Tibial nerve (tissue), 4 donors: Measurements from ENCODE around the gene LARP1. TPM values are rescaled to one million over a fixed set of nuclear protein-coding genes. Genes with fewer than 3 reads are reported as not detected.

Experiments used
- DNase-seq, 2 donors: peaks; one replicate each; pipeline ENCODE4 v3.0.0-alpha.2; 2019; ENCODE audit warnings: low spot score in 2 of 2
- H3K27ac ChIP-seq, 4 donors: fragments of 200-600 bp; sonication (generic) in 3 of 4; one replicate each; pipeline ENCODE4 v1.5.1; 2017 to 2019; ENCODE audit warnings: mild to moderate bottlenecking in 1 of 4
- H3K27me3 ChIP-seq, 2 donors: fragments of 200-600 bp; sonication (generic) in 1 of 2; one replicate each; pipeline versions ENCODE4 v1.5.1 to v1.6.0; 2017 to 2019
- H3K36me3 ChIP-seq, 3 donors: fragments of 200-600 bp; sonication (generic); one replicate each; pipeline ENCODE4 v1.5.1; 2018 to 2019
- H3K4me1 ChIP-seq, 4 donors: fragments of 200-600 bp; sonication (generic) in 3 of 4; one replicate each; pipeline ENCODE4 v1.5.1; 2017 to 2019
- H3K4me3 ChIP-seq, 4 donors: fragments of 200-600 bp; sonication (generic) in 3 of 4; one replicate each; pipeline ENCODE4 v1.5.1; 2017 to 2019; ENCODE audit warnings: mild to moderate bottlenecking in 1 of 4, moderate library complexity in 1 of 4
- H3K9me3 ChIP-seq, 4 donors: fragments of 200-600 bp; sonication (generic) in 3 of 4; one replicate each; pipeline ENCODE4 v1.5.1; 2017 to 2019
- EP300 ChIP-seq, 2 donors: sonication (generic); formaldehyde crosslinking; IDR thresholded peaks; one replicate each; pipeline ENCODE4 v1.6.1; 2017; ENCODE audit warnings: antibody characterized with exemption in 2 of 2, mild to moderate bottlenecking in 1 of 2
- POLR2A ChIP-seq, 2 donors: fragments of 450-650 bp; IDR thresholded peaks; one replicate each; pipeline ENCODE4 v1.6.1; 2017; ENCODE audit warnings: antibody characterized with exemption in 2 of 2, mild to moderate bottlenecking in 2 of 2, moderate library complexity in 2 of 2
- WGBS, 2 donors: methylation state at CpG; one replicate each; pipeline ENCODE4 v1.1.5; 2018; 5-methylcytosine and 5-hydroxymethylcytosine counted together
- total RNA-seq, 4 donors: library from RNA; depleted of rRNA; stranded (reverse); fragments of >200 nt; gene quantifications; one replicate each; pipeline ENCODE4 v1.1.0, GENCODE V29; 2016
- TF ChIP-seq, protein P1 (sequence below), 5 experiments: fragments of 200-600 bp in 3 of 5; fragments of 450-650 bp in 2 of 5; sonication (generic) in 3 of 5; IDR thresholded peaks; one replicate each; pipeline ENCODE4 v1.5.1; 2016 to 2019; ENCODE audit warnings: antibody characterized with exemption in 5 of 5, mild to moderate bottlenecking in 3 of 5, moderate library complexity in 2 of 5

LARP1 gene
- total RNA-seq, 4 donors from 2014 or later, result 114 to 166 (median 144) TPM

DNA sequence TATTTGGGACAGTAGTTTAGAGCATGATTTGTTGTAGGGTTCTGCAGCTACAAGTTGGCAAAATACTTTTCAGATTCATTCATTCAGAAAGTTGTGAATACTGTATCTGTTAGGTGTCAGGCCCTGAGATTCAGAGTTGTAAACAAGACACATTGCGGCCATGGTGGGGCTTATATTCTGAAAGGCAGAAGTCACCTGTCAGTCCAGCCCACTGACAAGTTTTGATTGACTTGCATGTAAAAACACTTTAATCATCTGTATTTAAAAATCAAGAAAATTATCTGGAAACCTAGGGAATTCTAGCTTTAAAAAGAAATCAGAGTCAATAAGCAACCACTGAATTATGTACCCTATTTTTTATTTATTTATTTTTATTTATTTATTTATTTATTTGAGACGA is 13.0 kb downstream of the LARP1 start:
- no peak overlapping the region for H3K4me3 ChIP-seq
- H3K36me3 ChIP-seq, result no peaks in the 10 kb centered on the region
- DNase-seq, result no peak
- WGBS, 2 donors, result 95 to 97% methylated on average over 2 of the region's 2 CpGs
- no peak overlapping the region for H3K27ac ChIP-seq
- H3K9me3 ChIP-seq, result no peaks in the 10 kb centered on the region
- no peaks in the 10 kb centered on the region for H3K27me3 ChIP-seq
- TF ChIP-seq POLR2A (IDR thresholded peaks at IDR 0.05), result no peak
- TF ChIP-seq, protein P1, sequence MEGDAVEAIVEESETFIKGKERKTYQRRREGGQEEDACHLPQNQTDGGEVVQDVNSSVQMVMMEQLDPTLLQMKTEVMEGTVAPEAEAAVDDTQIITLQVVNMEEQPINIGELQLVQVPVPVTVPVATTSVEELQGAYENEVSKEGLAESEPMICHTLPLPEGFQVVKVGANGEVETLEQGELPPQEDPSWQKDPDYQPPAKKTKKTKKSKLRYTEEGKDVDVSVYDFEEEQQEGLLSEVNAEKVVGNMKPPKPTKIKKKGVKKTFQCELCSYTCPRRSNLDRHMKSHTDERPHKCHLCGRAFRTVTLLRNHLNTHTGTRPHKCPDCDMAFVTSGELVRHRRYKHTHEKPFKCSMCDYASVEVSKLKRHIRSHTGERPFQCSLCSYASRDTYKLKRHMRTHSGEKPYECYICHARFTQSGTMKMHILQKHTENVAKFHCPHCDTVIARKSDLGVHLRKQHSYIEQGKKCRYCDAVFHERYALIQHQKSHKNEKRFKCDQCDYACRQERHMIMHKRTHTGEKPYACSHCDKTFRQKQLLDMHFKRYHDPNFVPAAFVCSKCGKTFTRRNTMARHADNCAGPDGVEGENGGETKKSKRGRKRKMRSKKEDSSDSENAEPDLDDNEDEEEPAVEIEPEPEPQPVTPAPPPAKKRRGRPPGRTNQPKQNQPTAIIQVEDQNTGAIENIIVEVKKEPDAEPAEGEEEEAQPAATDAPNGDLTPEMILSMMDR (IDR thresholded peaks at IDR 0.05), result no peak
- TF ChIP-seq EP300 (IDR thresholded peaks at IDR 0.05), result no peak
- peaks cover 0 to 89% (median 54%) of the 10 kb centered on the region in 4 donors for H3K4me1 ChIP-seq

DNA sequence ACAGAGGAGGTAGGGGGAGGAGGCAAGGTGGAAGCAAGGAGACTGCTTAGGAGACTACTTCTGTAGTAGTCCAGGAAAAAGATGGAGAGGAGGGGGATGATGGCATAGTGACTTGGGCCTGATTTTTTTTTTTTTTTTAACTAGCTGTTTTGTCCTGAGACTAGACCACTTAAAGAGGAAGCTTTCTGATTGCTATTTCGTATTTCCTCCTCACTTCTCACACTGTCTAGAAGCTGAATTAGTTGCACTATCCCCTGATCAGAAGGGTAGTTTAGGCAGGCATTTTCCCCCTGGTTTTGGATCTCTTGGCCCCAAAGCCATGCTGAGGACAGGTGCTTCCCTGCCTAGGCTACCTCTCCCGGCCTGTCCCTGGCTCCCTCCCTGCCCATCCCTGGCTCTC is 14.9 kb downstream of the LARP1 start:
- Histone ChIP-seq H3K9me3 (no peaks in the 10 kb centered on the region), H3K4me1 (peaks cover 0 to 99% (median 57%) of the 10 kb centered on the region in 4 donors), H3K27ac (peak overlapping the region in 2 of 4 donors; percentile 6 to 65), H3K4me3 (no peak overlapping the region), H3K27me3 (no peaks in the 10 kb centered on the region), H3K36me3 (no peaks in the 10 kb centered on the region)
- 53 to 67% methylated on average over 2 of the region's 2 CpGs for WGBS, 2 donors
- DNase-seq, result no peak
- no peak for TF ChIP-seq EP300 (IDR thresholded peaks at IDR 0.05)
- TF ChIP-seq POLR2A (IDR thresholded peaks at IDR 0.05), result no peak
- TF ChIP-seq, protein P1 (IDR thresholded peaks at IDR 0.05), result no peak

DNA sequence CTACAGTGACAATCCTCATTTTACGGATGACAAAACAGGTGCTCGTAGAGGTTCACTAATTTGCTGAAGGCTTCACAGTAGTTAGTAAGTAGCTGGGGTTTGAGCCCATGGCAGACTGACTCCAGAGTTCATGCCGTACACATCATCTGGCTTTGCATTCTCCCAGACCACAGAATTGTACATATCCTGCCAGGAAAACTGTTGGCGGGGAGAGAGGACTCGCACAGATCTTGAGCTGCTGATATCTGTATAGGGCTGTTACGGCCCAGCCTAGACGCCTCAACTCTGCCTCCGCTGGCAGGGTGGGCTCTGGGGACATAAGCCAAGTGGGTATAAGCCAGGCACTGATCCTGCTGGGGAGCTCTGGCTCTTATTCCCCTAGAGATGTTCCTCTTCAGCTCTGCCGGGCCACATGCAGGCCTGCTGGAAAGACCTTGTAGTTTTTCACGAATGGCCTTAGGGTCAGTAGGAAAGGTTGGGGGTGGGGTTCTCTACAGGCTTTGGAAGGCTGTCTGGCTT is 16.3 kb downstream of the LARP1 start:
- Histone ChIP-seq H3K9me3 (no peaks in the 10 kb centered on the region), H3K4me1 (peaks cover 0 to 95% (median 45%) of the 10 kb centered on the region in 4 donors), H3K27me3 (no peaks in the 10 kb centered on the region), H3K36me3 (no peaks in the 10 kb centered on the region), H3K4me3 (no peak overlapping the region), H3K27ac (peak overlapping the region in 3 of 4 donors; percentile 42 to 76 (median 65))
- 20 to 45% methylated on average over 10 of the region's 10 CpGs for WGBS, 2 donors
- DNase-seq, result peak in 1 of 2 donors; percentile 29
- TF ChIP-seq, protein P1 (IDR thresholded peaks at IDR 0.05), result no peak
- TF ChIP-seq POLR2A (IDR thresholded peaks at IDR 0.05), result no peak
- TF ChIP-seq EP300 (IDR thresholded peaks at IDR 0.05), result no peak

DNA sequence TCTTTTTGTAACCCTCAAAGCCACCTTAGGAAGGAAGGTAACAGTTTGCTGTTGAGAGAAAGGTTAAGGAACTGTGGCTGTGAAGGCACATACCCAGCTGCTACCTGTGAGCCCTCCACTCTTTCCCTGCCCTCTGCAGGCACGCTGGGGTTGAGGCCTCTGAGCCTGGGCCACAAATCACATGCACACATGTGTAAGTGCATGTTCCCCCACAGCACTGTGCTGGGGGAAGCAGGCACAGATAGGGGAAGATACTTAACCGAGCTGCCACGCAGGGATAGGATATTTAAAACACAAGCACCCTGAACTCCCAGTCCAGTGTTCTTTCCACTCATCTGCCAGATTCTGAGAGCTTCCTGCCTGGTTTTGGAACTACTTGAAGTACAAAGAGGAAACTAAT is 18.1 kb downstream of the LARP1 start:
- no peaks in the 10 kb centered on the region for H3K9me3 ChIP-seq
- 75 to 83% methylated on average over 3 of the region's 3 CpGs for WGBS, 2 donors
- no peak overlapping the region for H3K4me3 ChIP-seq
- H3K27ac ChIP-seq, result no peak overlapping the region
- no peaks in the 10 kb centered on the region for H3K27me3 ChIP-seq
- TF ChIP-seq POLR2A (IDR thresholded peaks at IDR 0.05), result no peak
- no peak for DNase-seq
- H3K4me1 ChIP-seq, result peaks cover 0 to 89% (median 31%) of the 10 kb centered on the region in 4 donors
- H3K36me3 ChIP-seq, result no peaks in the 10 kb centered on the region

DNA sequence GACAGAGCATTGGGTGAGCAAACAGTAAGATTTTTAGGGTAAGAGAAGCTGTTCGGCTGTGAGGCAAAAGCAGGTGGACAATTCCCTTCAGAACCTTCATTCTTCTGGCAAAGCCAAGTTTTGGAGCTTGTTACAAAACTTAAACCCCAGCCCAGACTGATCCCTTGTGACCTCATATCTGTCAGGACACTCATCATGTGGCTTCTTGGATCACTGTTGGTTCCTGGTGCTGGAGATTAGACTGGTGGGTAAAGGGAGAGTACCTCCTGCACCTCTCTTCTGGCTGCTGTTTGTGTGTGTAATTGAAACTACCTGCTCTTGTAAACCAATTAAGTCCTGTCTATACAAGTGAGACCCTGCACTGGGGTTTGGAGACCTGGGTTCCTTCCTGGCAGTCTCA is 21.0 kb downstream of the LARP1 start:
- no peaks in the 10 kb centered on the region for H3K27me3 ChIP-seq
- H3K4me1 ChIP-seq, result peaks cover 0 to 85% (median 25%) of the 10 kb centered on the region in 4 donors
- 69 to 73% methylated on average over 1 of the region's 1 CpG for WGBS, 2 donors
- H3K4me3 ChIP-seq, result no peak overlapping the region
- no peaks in the 10 kb centered on the region for H3K9me3 ChIP-seq
- no peak overlapping the region for H3K27ac ChIP-seq
- DNase-seq, result no peak
- TF ChIP-seq EP300 (IDR thresholded peaks at IDR 0.05) (no peak), POLR2A (IDR thresholded peaks at IDR 0.05) (no peak)
- TF ChIP-seq, protein P1 (IDR thresholded peaks at IDR 0.05), result no peak
- H3K36me3 ChIP-seq, result no peaks in the 10 kb centered on the region
